ENCODE data around the gene FMNL2.

GRCh38 chr2:152399003-152399402, 64.0 kb downstream of the FMNL2 start:
- TF ChIP-seq POLR2A (IDR thresholded peaks at IDR 0.05; ENCODE audit: low read length): no peak
- TF ChIP-seq GATA1 (IDR thresholded peaks at IDR 0.05; ENCODE audit: low read depth, low read length): no peak

Data from erythroblast (primary cell).